Measurements from ENCODE around the gene DNAJC15. TPM values are rescaled to one million over a fixed set of nuclear protein-coding genes. Genes with fewer than 3 reads are reported as not detected.

DNAJC15 gene
- polyA plus RNA-seq, 1 donor (not counting 4 experiments of a cell fraction or from before 2014, with no cell fraction given) = 38.5 TPM

GRCh38 chr13:43127103-43127798, 103.9 kb downstream of the DNAJC15 start:
- Histone ChIP-seq H3K27ac (ENCODE audit: control insufficient read depth, insufficient read depth, low read length) (no peak overlapping the region), H2AFZ (ENCODE audit: control insufficient read depth, low read length) (no peak overlapping the region), H3K9me1 (ENCODE audit: control insufficient read depth, extremely low read depth, insufficient read depth, low read length) (no peaks in the 10 kb centered on the region), H3K9me3 (ENCODE audit: control insufficient read depth, low read depth, low read length) (no peaks in the 10 kb centered on the region), H3K79me2 (ENCODE audit: control insufficient read depth, insufficient read depth, low read length) (no peaks in the 10 kb centered on the region), H4K20me1 (ENCODE audit: control insufficient read depth, extremely low read depth, insufficient read depth, low read length) (no peaks in the 10 kb centered on the region), H3K4me3 (ENCODE audit: control insufficient read depth in 2 of 3, extremely low read depth in 1 of 3, insufficient read depth in 2 of 3, low read depth in 1 of 3, low read length in 3 of 3) (no peak overlapping the region), H3K4me2 (ENCODE audit: control insufficient read depth, extremely low read depth, insufficient read depth, low read depth, low read length) (no peak overlapping the region), H3K36me3 (ENCODE audit: control insufficient read depth in 2 of 2, extremely low read depth in 1 of 2, insufficient read depth in 2 of 2, low read length in 2 of 2) (no peaks in the 10 kb centered on the region), H3K27me3 (ENCODE audit: control insufficient read depth, extremely low read depth, insufficient read depth, low read length) (peaks cover 9% of the 10 kb centered on the region), H3K9ac (ENCODE audit: control insufficient read depth, extremely low read depth, insufficient read depth, low read length) (no peak overlapping the region), H3K4me1 (ENCODE audit: control insufficient read depth, extremely low read depth, insufficient read depth, low read length) (no peaks in the 10 kb centered on the region)
- FAIRE-seq (no peak), DNase-seq (ENCODE audit: low read depth, low spot score) (no peak)
- dilution Hi-C loops (cut with MboI; ENCODE audit: extremely low pct_ligation_motif_present, low sequenced_read_pairs) = no loop called here
- TF ChIP-seq EZH2 (IDR thresholded peaks at IDR 0.05; ENCODE audit: low read length) (no peak), CTCF (optimal IDR thresholded peaks at IDR 0.05 in 1 of 3, IDR thresholded peaks at IDR 0.05 in 1 of 3, conservative IDR thresholded peaks at IDR 0.05 in 1 of 3; ENCODE audit: extremely low read depth in 1 of 3, insufficient read depth in 2 of 3, low read length in 3 of 3) (no peak)

DNA sequence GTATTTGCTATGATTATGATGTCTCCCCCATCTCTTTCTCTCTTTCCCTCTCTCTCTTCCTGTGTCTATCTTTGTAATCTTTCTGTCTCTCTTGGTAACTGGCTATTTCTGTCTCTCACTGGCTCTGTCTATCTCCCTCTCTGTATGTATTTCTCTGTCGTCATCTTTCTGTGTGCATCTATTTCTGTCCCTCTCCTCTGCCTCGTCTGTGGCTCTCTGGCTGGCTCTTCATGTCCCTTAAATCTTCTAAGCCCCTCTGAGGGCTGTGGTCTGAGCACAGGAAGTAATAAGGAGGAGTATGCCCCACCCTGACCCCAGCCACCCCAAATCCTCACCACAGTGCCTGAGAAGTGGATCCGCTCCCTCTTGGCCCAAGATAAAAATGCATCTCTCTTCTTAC, 104.4 kb downstream of the DNAJC15 start:
- Histone ChIP-seq H3K27me3 (ENCODE audit: control insufficient read depth, extremely low read depth, insufficient read depth, low read length) (peaks cover 9% of the 10 kb centered on the region), H3K9ac (ENCODE audit: control insufficient read depth, extremely low read depth, insufficient read depth, low read length) (no peak overlapping the region), H3K9me3 (ENCODE audit: control insufficient read depth, low read depth, low read length) (no peaks in the 10 kb centered on the region), H2AFZ (ENCODE audit: control insufficient read depth, low read length) (no peak overlapping the region), H3K4me3 (ENCODE audit: control insufficient read depth in 2 of 3, extremely low read depth in 1 of 3, insufficient read depth in 2 of 3, low read depth in 1 of 3, low read length in 3 of 3) (no peak overlapping the region), H4K20me1 (ENCODE audit: control insufficient read depth, extremely low read depth, insufficient read depth, low read length) (no peaks in the 10 kb centered on the region), H3K79me2 (ENCODE audit: control insufficient read depth, insufficient read depth, low read length) (no peaks in the 10 kb centered on the region), H3K36me3 (ENCODE audit: control insufficient read depth in 2 of 2, extremely low read depth in 1 of 2, insufficient read depth in 2 of 2, low read length in 2 of 2) (no peaks in the 10 kb centered on the region), H3K4me2 (ENCODE audit: control insufficient read depth, extremely low read depth, insufficient read depth, low read depth, low read length) (no peak overlapping the region), H3K27ac (ENCODE audit: control insufficient read depth, insufficient read depth, low read length) (no peak overlapping the region), H3K9me1 (ENCODE audit: control insufficient read depth, extremely low read depth, insufficient read depth, low read length) (no peaks in the 10 kb centered on the region), H3K4me1 (ENCODE audit: control insufficient read depth, extremely low read depth, insufficient read depth, low read length) (peaks cover 4% of the 10 kb centered on the region)
- dilution Hi-C loops (cut with MboI; ENCODE audit: extremely low pct_ligation_motif_present, low sequenced_read_pairs) = no loop called here
- DNase-seq (ENCODE audit: low read depth, low spot score) (no peak), FAIRE-seq (no peak)
- TF ChIP-seq CTCF (optimal IDR thresholded peaks at IDR 0.05 in 1 of 3, IDR thresholded peaks at IDR 0.05 in 1 of 3, conservative IDR thresholded peaks at IDR 0.05 in 1 of 3; ENCODE audit: extremely low read depth in 1 of 3, insufficient read depth in 2 of 3, low read length in 3 of 3) (no peak), EZH2 (IDR thresholded peaks at IDR 0.05; ENCODE audit: low read length) (no peak)

Data from keratinocyte (primary cell).